Astrocyte (in vitro differentiated cells and primary cell): Measurements from ENCODE around the gene GID4.

ENCODE experiments used
- CTCF ChIP-seq: IDR thresholded peaks from 2 replicates; pipeline ENCODE4 v1.5.1; 2011; ENCODE audit warnings: low read depth, mild to moderate bottlenecking, inconsistent platforms, low read length, moderate library complexity; ENCODE audit not compliant: insufficient read depth
- EZH2 ChIP-seq: IDR thresholded peaks from 2 replicates; pipeline ENCODE4 v1.6.1; 2012; ENCODE audit warnings: mild to moderate bottlenecking, low read length, inconsistent platforms; ENCODE audit not compliant: insufficient read depth

DNA sequence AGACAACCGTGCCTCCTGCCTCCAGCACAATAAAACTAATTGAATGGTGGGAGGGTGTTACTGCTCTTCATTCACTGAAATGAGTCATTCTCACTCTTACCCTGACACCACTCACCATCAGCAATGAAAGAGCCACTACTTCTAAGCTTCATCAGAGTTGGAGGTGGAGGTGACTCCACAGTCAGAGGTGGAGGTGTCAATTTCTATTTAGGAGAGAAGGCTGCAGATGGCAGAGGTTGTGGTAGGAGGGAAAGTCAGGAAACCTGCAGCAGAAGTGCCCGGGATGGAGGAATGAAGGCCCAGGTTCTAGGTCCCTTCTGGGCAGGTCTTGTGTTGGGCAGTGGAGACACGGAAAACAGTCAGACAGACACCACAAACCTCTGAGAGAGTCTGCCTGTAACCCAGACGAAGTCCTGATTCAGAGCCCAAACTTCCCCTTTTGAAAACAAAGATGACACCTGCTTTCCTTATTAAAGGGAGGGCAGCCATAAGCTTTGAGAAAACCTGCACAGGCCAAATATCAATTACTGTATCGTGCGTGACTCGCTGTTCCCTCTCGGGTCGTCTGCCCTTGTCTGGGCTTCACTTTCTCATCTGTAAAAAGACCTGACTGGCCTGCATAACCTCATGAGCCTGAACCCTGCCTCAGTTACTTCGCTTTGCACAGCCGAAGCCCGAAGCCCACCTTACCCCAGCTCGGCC is 908 bp upstream of the GID4 start:
- no peak for TF ChIP-seq CTCF
- TF ChIP-seq EZH2 = no peak
